ENCODE data around the gene PRR23B.

PRR23B gene

GRCh38 chr3:138974462-138974861 is 46.3 kb downstream of the PRR23B start:
- Histone ChIP-seq H3K4me1 (ENCODE audit: control insufficient read depth, insufficient read depth, low read length, poor library complexity, severe bottlenecking) (no peaks in the 10 kb centered on the region), H3K9me3 (ENCODE audit: control insufficient read depth, low read length) (no peaks in the 10 kb centered on the region), H3K36me3 (ENCODE audit: control insufficient read depth, insufficient read depth, low read length) (no peaks in the 10 kb centered on the region), H3K27ac (ENCODE audit: low read depth, low read length, severe bottlenecking) (no peak overlapping the region), H3K4me3 (ENCODE audit: extremely low read depth, insufficient read depth, low read length, poor library complexity, severe bottlenecking) (no peak overlapping the region)
- WGBS, 2 experiments (ENCODE audit: insufficient coverage in 2 of 2) = 91 to 93% methylated on average over 4 to 5 of the region's 5 CpGs

DNA sequence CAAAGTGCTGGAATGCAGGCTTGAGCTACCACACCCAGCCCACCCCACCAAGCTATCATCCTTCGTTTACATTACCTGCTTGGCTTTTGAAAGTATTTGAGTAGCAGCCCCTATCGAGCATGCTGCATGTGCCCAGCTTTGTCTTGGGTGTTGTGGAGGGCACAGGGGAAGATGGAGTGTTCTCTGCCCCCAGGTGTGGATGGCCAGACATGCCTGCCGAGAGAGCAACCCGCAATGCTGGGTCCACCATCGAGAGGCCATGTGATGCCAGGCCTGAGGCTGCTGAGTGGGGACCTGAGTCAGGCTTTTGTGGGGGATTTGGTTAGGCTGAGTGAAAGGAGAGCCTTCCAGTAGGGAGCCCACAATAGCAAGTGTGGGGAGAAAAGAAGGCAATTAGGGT is 47.8 kb downstream of the PRR23B start:
- no peaks in the 10 kb centered on the region for H3K4me1 ChIP-seq (ENCODE audit: control insufficient read depth, insufficient read depth, low read length, poor library complexity, severe bottlenecking)
- no peak overlapping the region for H3K27ac ChIP-seq (ENCODE audit: low read depth, low read length, severe bottlenecking)
- H3K4me3 ChIP-seq (ENCODE audit: extremely low read depth, insufficient read depth, low read length, poor library complexity, severe bottlenecking) = no peak overlapping the region
- no peaks in the 10 kb centered on the region for H3K9me3 ChIP-seq (ENCODE audit: control insufficient read depth, low read length)
- no peaks in the 10 kb centered on the region for H3K36me3 ChIP-seq (ENCODE audit: control insufficient read depth, insufficient read depth, low read length)
- WGBS, 2 experiments (ENCODE audit: insufficient coverage in 2 of 2) = 84 to 92% methylated on average over 4 of the region's 5 CpGs

DNA sequence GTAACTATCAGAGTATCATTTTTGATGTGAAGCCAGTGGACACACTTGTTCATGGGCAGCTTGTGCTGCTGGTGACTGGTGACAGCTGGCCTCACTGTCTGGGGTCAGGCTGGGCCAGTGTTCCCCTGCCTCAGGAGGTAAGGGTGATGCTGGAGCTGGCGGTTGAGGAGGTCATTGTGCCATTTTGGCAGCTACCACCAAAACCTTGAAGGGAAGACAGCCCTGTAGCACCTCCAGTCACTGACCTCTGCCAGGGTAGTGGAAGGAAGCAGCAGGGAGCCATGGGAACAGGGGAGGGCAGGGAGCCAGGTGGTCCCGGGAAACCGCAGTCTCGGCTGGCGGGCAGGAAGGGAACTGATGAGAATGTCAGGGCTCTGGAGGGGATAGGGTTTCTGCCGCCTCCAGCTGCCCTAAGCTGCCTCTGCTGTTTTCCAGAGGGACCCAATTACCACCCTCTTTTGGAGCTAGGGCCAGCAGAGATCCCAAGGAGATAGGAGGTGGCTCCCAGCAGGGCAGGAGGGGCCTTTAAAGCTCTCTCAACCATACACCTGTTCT is 48.9 kb downstream of the PRR23B start:
- Histone ChIP-seq H3K36me3 (ENCODE audit: control insufficient read depth, insufficient read depth, low read length) (no peaks in the 10 kb centered on the region), H3K9me3 (ENCODE audit: control insufficient read depth, low read length) (no peaks in the 10 kb centered on the region), H3K4me3 (ENCODE audit: extremely low read depth, insufficient read depth, low read length, poor library complexity, severe bottlenecking) (no peak overlapping the region), H3K27ac (ENCODE audit: low read depth, low read length, severe bottlenecking) (no peak overlapping the region), H3K4me1 (ENCODE audit: control insufficient read depth, insufficient read depth, low read length, poor library complexity, severe bottlenecking) (no peaks in the 10 kb centered on the region)
- WGBS, 2 experiments (ENCODE audit: insufficient coverage in 2 of 2) = 82 to 92% methylated on average over 4 to 5 of the region's 6 CpGs
